ENCODE measurements around the gene TMEM123. TPM values are rescaled to one million over a fixed set of nuclear protein-coding genes. Genes with fewer than 3 reads are reported as not detected.

The TMEM123 gene
- total RNA-seq = 143 and 165 TPM in 2 replicates

GRCh38 chr11:102452461-102453301, at the start of gene TMEM123:
Gene TMEM123 (minus strand): TSS chr11:102452765. CDS start chr11:102452623, 142 bp downstream.

GRCh38 chr11:102346748-102347461, 105.7 kb downstream of the TMEM123 start, which contains the start of gene BIRC2:
Gene BIRC2 (plus strand): TSS chr11:102347214. CDS start chr11:102349855, 2,641 bp downstream.

Other genes starting within 250 kb of the TMEM123 start
- 3.3 and 8.3 TPM in 2 replicates for gene BIRC3, start 135.3 kb downstream of the TMEM123 start, total RNA-seq
- gene BIRC2, start 105.6 kb downstream of the TMEM123 start, total RNA-seq = 79.7 and 103 TPM in 2 replicates
- gene MMP7, start 78.0 kb upstream of the TMEM123 start, total RNA-seq = not detected in 2 replicates
- gene MMP20, start 172.6 kb upstream of the TMEM123 start, total RNA-seq = not detected in 2 replicates